ENCODE results near the gene TLE2. TPM values are rescaled to one million over a fixed set of nuclear protein-coding genes. Genes with fewer than 3 reads are reported as not detected.
A peak's percentile ranks its signal among the peaks of the same experiment; 100 is the strongest.

Gene TLE2
- total and polyA plus RNA-seq, 9 of the 15 experiments (the other 6 are each of a cell fraction or from before 2014, with no cell fraction given), result 0.35 to 13.1 (median 6.2) TPM

- TF ChIP-seq ZBTB49 (CRISPR knock-in tag; IDR thresholded peaks at IDR 0.05; ENCODE audit: borderline replicate concordance) (no peak), ELF1 (tag; IDR thresholded peaks at IDR 0.05) (peak; percentile 77), SP1 (CRISPR knock-in tag; IDR thresholded peaks at IDR 0.05) (peak; percentile 86), RBM25 (IDR thresholded peaks at IDR 0.05; ENCODE audit: low read depth, low read length, severe bottlenecking) (peak; percentile 88), EGR1 (conservative IDR thresholded peaks at IDR 0.05) (peak; percentile 61), ZNF395 (CRISPR knock-in tag; IDR thresholded peaks at IDR 0.05) (peak; percentile 49; the same call in 1 of the 2 replicates), ZFP36 (IDR thresholded peaks at IDR 0.05; ENCODE audit: low read depth, low read length, partially characterized antibody) (no peak), TCF7 (IDR thresholded peaks at IDR 0.05; ENCODE audit: borderline replicate concordance) (peak; percentile 78; the same call in 1 of the 2 replicates), TSC22D4 (tag; IDR thresholded peaks at IDR 0.05) (no peak), NKRF (IDR thresholded peaks at IDR 0.05; ENCODE audit: borderline replicate concordance) (peak; percentile 56; the same call in 1 of the 2 replicates), ZBTB40 (IDR thresholded peaks at IDR 0.05) (0 out of 2 replicates have a peak, but pooled peaks have one; percentile 9), ZBTB40 (CRISPR knock-in tag; IDR thresholded peaks at IDR 0.05) (no peak)
These were observed 51.9 kb downstream of the TLE2 start, which contains the start of gene TLE6 (continued) for GRCh38 chr19:2977001-2977745.
